ENCODE results near the gene DTHD1. TPM values are rescaled to one million over a fixed set of nuclear protein-coding genes. Genes with fewer than 3 reads are reported as not detected.

Gene DTHD1
- total RNA-seq, 1 experiment from 2014 or later = not detected

- intact Hi-C loops (cut with micrococcal nuclease; ENCODE audit: unreplicated experiment) = no loop called here
- no peaks in the 10 kb centered on the region for H3K27me3 ChIP-seq (replicated peaks; ENCODE audit: insufficient read depth, low read depth, low read length, poor library complexity)
- H3K9me3 ChIP-seq (ENCODE audit: low read depth, low read length, poor library complexity, severe bottlenecking) = no peaks in the 10 kb centered on the region
- POLR2A ChIA-PET (ENCODE audit: low non-redundant PET) = no interaction called here
- H3K36me3 ChIP-seq (ENCODE audit: insufficient read depth, low read length, poor library complexity, severe bottlenecking) = no peaks in the 10 kb centered on the region
- no peak for TF ChIP-seq EZH2 (IDR thresholded peaks at IDR 0.05; ENCODE audit: borderline replicate concordance, low read depth, low read length, poor library complexity, severe bottlenecking)
- H3K27ac ChIP-seq (ENCODE audit: low read depth, low read length, poor library complexity, severe bottlenecking) = no peak overlapping the region
- DNase-seq (ENCODE audit: low spot score) = no peak
- no TSS peak for BruUV-seq (replicated peaks)
- H3K4me1 ChIP-seq (ENCODE audit: insufficient read depth, low read length, poor library complexity, severe bottlenecking) = no peaks in the 10 kb centered on the region
- no peak overlapping the region for H3K4me3 ChIP-seq (ENCODE audit: low read depth, low read length, poor library complexity, severe bottlenecking)
- CTCF ChIA-PET = no interaction called here
Measured at GRCh38 chr4:36255577-36255976, 25.8 kb upstream of the DTHD1 start.

GRCh38 chr4:36256398-36256891 lies 25.0 kb upstream of the DTHD1 start:
- BruUV-seq (replicated peaks) = no TSS peak
- CTCF ChIA-PET = no interaction called here
- H3K4me1 ChIP-seq (ENCODE audit: insufficient read depth, low read length, poor library complexity, severe bottlenecking) = no peaks in the 10 kb centered on the region
- no peak overlapping the region for H3K4me3 ChIP-seq (ENCODE audit: low read depth, low read length, poor library complexity, severe bottlenecking)
- TF ChIP-seq EZH2 (IDR thresholded peaks at IDR 0.05; ENCODE audit: borderline replicate concordance, low read depth, low read length, poor library complexity, severe bottlenecking) (no peak), CTCF (conservative IDR thresholded peaks at IDR 0.05; ENCODE audit: low read depth, low read length) (no peak)
- H3K27me3 ChIP-seq (replicated peaks; ENCODE audit: insufficient read depth, low read depth, low read length, poor library complexity) = no peaks in the 10 kb centered on the region
- no peak for DNase-seq (ENCODE audit: low spot score)
- intact Hi-C loops (cut with micrococcal nuclease; ENCODE audit: unreplicated experiment) = no loop called here
- H3K9me3 ChIP-seq (ENCODE audit: low read depth, low read length, poor library complexity, severe bottlenecking) = no peaks in the 10 kb centered on the region
- H3K36me3 ChIP-seq (ENCODE audit: insufficient read depth, low read length, poor library complexity, severe bottlenecking) = no peaks in the 10 kb centered on the region
- no peak overlapping the region for H3K27ac ChIP-seq (ENCODE audit: low read depth, low read length, poor library complexity, severe bottlenecking)
- POLR2A ChIA-PET (ENCODE audit: low non-redundant PET) = no interaction called here

- ChIA-PET CTCF (no interaction called here), POLR2A (ENCODE audit: low non-redundant PET) (no interaction called here)
- H3K4me1 ChIP-seq (ENCODE audit: insufficient read depth, low read length, poor library complexity, severe bottlenecking) = no peaks in the 10 kb centered on the region
- TF ChIP-seq EZH2 (IDR thresholded peaks at IDR 0.05; ENCODE audit: borderline replicate concordance, low read depth, low read length, poor library complexity, severe bottlenecking) (no peak), CTCF (conservative IDR thresholded peaks at IDR 0.05; ENCODE audit: low read depth, low read length) (no peak)
- intact Hi-C loops (cut with micrococcal nuclease; ENCODE audit: unreplicated experiment) = no loop called here
- no peaks in the 10 kb centered on the region for H3K27me3 ChIP-seq (replicated peaks; ENCODE audit: insufficient read depth, low read depth, low read length, poor library complexity)
- no peaks in the 10 kb centered on the region for H3K36me3 ChIP-seq (ENCODE audit: insufficient read depth, low read length, poor library complexity, severe bottlenecking)
- H3K27ac ChIP-seq (ENCODE audit: low read depth, low read length, poor library complexity, severe bottlenecking) = no peak overlapping the region
- H3K9me3 ChIP-seq (ENCODE audit: low read depth, low read length, poor library complexity, severe bottlenecking) = no peaks in the 10 kb centered on the region
- DNase-seq (ENCODE audit: low spot score) = no peak
- no peak overlapping the region for H3K4me3 ChIP-seq (ENCODE audit: low read depth, low read length, poor library complexity, severe bottlenecking)
- BruUV-seq (replicated peaks) = no TSS peak
Measured at GRCh38 chr4:36260731-36261130, 20.7 kb upstream of the DTHD1 start.

- intact Hi-C loops (cut with micrococcal nuclease; ENCODE audit: unreplicated experiment) = no loop called here
- BruUV-seq (replicated peaks) = no TSS peak
- Histone ChIP-seq H3K27me3 (replicated peaks; ENCODE audit: insufficient read depth, low read depth, low read length, poor library complexity) (no peaks in the 10 kb centered on the region), H3K9me3 (ENCODE audit: low read depth, low read length, poor library complexity, severe bottlenecking) (no peaks in the 10 kb centered on the region), H3K4me1 (ENCODE audit: insufficient read depth, low read length, poor library complexity, severe bottlenecking) (no peaks in the 10 kb centered on the region), H3K27ac (ENCODE audit: low read depth, low read length, poor library complexity, severe bottlenecking) (no peak overlapping the region), H3K36me3 (ENCODE audit: insufficient read depth, low read length, poor library complexity, severe bottlenecking) (no peaks in the 10 kb centered on the region), H3K4me3 (ENCODE audit: low read depth, low read length, poor library complexity, severe bottlenecking) (no peak overlapping the region)
- ChIA-PET POLR2A (ENCODE audit: low non-redundant PET) (no interaction called here), CTCF (no interaction called here)
- no peak for DNase-seq (ENCODE audit: low spot score)
- TF ChIP-seq CTCF (conservative IDR thresholded peaks at IDR 0.05; ENCODE audit: low read depth, low read length) (no peak), EZH2 (IDR thresholded peaks at IDR 0.05; ENCODE audit: borderline replicate concordance, low read depth, low read length, poor library complexity, severe bottlenecking) (no peak)
Measured at GRCh38 chr4:36264207-36264826, 17.1 kb upstream of the DTHD1 start.

Data from A673 (cell line).